Amygdala (tissue), 56 donors: ENCODE measurements around the gene SETBP1.

Source experiments
- DNase-seq, 56 donors: peaks; one replicate each; lab custom pipeline; 2025; lab: John Stamatoyannopoulos, UW

The SETBP1 gene

GRCh38 chr18:44729631-44730101 is 49.0 kb downstream of the SETBP1 start:
- no peak for DNase-seq

- no peak for DNase-seq
Measured at GRCh38 chr18:44730803-44731529, 50.3 kb downstream of the SETBP1 start.

GRCh38 chr18:44731530-44732237 is 51.0 kb downstream of the SETBP1 start:
- DNase-seq: no peak

- DNase-seq: no peak
Measured at GRCh38 chr18:44732238-44732563, 51.5 kb downstream of the SETBP1 start.

GRCh38 chr18:44732599-44732998 is 51.9 kb downstream of the SETBP1 start:
- no peak for DNase-seq

- DNase-seq: peak in 3 of 56 donors; percentile 10 to 25 (median 11)
Measured at GRCh38 chr18:44733069-44733753, 52.5 kb downstream of the SETBP1 start.

- no peak for DNase-seq
Measured at GRCh38 chr18:44733754-44734465, 53.2 kb downstream of the SETBP1 start.

GRCh38 chr18:44735096-44735495 is 54.4 kb downstream of the SETBP1 start:
- no peak for DNase-seq

- no peak for DNase-seq
Measured at GRCh38 chr18:44736664-44737380, 56.1 kb downstream of the SETBP1 start.

- no peak for DNase-seq
Measured at GRCh38 chr18:44737623-44738022, 56.9 kb downstream of the SETBP1 start.

- DNase-seq: no peak
Measured at GRCh38 chr18:44740000-44740399, 59.3 kb downstream of the SETBP1 start.

GRCh38 chr18:44741085-44741484 is 60.4 kb downstream of the SETBP1 start:
- DNase-seq: no peak

GRCh38 chr18:44741511-44741910 is 60.8 kb downstream of the SETBP1 start:
- DNase-seq: peak in 29 of 56 donors; percentile 4 to 80 (median 31)

- peak in 1 of 56 donors; percentile 18 for DNase-seq
Measured at GRCh38 chr18:44742126-44742525, 61.4 kb downstream of the SETBP1 start.

GRCh38 chr18:44742718-44743311 is 62.1 kb downstream of the SETBP1 start:
- peak in 37 of 56 donors; percentile 5 to 73 (median 30) for DNase-seq

- DNase-seq: no peak
Measured at GRCh38 chr18:44743631-44744030, 62.9 kb downstream of the SETBP1 start.

GRCh38 chr18:44744161-44745121 is 63.8 kb downstream of the SETBP1 start:
- peak in 30 of 56 donors; percentile 5 to 70 (median 34) for DNase-seq

- no peak for DNase-seq
Measured at GRCh38 chr18:44747157-44747556, 66.5 kb downstream of the SETBP1 start.
